Fibroblast of peridontal ligament (primary cell): ENCODE data around the gene MTA1.

Experiments
- DNase-seq: peaks from one replicate; pipeline ENCODE4 v3.0.0-alpha.2; 2010; ENCODE audit errors: extremely low read depth

The MTA1 gene

DNA sequence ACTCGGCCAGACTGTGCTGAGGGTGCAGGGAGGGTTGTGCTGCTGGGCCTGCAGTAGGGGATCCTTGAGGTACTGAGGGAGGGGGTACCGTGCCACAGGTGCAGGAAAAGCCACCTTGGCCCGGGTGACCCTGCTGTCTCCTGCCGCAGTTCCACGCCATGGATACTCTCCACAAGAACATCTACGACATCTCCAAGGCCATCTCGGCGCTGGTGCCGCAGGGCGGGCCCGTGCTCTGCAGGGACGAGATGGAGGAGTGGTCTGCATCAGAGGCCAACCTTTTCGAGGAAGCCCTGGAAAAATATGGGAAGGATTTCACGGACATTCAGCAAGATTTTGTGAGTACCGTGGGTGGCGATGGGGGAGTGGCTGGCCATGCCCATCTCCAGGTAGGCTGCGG is 41.0 kb downstream of the MTA1 start:
- no peak for DNase-seq

DNA sequence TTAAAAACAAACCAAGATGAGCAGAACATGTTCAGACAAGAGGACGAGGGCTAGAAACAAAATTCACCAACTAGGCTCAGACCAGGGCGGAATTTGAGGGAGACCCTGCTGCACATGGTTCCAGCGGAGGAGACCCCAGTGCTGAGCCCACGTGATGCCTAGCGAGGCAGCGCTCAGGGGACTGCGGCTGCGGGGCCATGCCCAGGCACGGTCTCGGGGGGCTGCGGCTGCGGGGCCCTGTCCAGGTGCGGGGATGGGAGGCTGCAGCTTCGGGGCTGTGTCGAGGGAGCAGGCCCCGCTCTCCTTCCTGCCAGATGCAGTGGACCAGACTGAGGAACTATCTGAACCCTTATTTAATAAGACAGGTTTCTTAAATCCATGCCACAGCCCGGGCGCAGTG is 42.3 kb downstream of the MTA1 start:
- no peak for DNase-seq

DNA sequence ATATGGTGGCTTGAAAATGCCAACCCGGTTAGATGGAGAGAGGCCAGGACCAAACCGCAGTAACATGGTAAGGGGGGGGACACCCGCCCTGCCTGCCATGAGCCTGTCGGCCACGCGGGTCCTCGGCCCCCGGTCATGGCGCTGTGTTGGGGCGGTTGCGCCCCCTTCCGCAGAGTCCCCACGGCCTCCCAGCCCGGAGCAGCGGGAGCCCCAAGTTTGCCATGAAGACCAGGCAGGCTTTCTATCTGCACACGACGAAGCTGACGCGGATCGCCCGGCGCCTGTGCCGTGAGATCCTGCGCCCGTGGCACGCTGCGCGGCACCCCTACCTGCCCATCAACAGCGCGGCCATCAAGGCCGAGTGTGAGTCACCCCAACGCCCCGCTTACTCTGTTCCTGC is 44.9 kb downstream of the MTA1 start:
- no peak for DNase-seq

DNA sequence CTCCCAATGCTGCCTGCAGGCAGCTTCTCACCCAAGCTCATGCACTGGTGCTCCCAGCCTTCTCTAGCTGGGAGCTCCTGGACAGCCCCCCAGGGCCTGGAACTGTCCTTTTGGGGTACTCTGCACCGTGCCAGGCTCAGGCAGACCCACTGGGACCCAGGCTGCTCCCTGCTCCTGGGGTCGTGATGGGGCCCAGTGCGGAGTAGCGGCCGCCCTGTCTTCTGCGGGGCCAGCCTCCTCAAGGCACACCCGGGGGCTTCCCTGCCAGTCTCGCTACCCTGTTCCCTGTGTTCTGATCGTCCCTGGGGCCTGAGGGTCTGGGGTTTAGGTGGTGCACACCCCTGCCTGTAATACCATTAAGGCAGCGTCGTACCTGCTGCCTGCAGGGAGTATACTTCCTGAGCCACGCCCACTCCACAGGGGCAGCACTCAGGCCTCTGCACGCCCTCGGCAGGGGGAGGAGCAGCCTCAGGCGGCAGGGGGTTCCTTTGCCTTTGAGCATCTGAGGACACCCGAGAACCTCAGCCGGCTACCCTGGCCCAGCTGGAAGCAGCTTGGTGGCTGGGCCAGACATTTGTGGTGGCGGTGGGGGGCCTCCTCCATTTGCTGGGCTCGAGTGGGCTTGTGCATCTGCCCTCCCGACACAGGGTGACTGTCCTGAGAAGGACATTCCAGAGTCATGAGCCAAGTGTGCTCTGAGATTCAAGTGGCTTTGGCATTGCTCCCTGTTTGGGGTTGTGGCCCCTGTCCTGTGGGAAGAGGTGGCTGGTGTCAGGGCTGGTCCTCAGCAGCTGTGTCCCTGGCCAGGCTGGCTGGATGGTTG is 45.8 kb downstream of the MTA1 start:
- DNase-seq = no peak

DNA sequence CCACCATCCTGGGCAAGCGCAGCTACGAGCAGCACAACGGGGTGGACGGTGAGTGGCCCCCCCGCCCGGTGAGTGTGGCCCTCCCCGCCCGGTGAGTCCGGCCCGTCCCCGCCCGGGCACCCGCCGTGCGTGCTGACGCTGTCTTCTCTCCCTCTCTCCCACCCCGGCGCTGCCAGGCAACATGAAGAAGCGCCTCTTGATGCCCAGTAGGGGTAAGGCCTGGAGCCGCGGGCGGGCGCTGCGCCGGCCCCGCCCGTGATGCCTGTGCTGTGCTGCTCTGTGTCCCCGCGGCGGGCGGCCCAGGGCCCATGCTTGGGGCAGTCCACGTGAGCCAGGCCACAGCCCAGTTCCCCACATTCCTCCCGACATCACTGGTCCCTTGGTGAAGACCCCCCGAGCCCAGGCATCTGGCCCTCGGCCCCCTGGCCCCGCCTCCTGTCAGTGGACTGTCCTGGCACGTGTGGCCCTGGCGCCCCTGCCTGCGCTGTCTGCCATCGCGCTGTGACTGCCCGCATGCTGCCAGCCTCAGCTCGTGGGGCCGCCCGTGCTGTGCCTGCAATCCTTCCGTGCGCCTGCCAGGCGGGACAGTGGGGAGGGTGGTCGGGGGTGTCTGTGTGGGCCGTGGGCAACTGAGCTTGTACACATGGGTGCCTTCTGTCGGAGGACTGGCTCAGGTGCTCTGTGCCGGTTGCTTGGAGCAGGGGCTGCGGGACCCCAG is 47.1 kb downstream of the MTA1 start:
- DNase-seq = no peak

DNA sequence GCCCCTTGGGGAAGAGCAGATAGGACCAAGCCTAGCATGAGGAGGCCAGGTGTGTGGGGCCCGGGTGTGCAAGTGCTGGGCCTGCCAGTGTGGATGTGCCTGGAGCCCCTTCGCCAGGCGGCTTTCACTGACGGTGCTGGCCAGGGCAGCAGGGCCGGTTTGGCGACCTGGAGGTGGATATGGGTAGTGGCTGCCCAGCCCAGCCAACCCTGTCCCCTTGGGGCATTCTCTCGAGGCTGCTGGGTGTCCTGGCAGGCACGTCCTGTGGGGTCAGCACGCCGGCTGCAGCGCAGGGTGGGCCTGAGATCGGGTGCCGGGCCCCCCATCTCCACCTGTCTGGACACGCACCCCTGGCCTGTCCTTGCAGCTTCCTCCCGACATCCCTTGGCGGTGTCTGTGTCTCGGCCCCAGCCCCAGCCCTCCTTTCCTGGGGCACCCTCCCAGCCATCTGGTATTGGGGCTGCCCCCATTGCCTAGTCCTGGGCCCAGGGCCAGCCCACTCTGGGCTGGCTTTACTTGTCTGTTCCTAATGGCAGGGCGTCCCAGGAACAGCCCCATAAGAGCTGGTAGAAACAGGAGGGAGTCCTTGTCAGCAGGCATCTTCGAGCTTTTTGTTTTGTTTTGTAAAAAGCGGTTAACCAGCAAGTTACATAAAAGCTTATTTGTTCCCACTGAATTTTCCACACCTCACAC is 47.8 kb downstream of the MTA1 start:
- no peak for DNase-seq

DNA sequence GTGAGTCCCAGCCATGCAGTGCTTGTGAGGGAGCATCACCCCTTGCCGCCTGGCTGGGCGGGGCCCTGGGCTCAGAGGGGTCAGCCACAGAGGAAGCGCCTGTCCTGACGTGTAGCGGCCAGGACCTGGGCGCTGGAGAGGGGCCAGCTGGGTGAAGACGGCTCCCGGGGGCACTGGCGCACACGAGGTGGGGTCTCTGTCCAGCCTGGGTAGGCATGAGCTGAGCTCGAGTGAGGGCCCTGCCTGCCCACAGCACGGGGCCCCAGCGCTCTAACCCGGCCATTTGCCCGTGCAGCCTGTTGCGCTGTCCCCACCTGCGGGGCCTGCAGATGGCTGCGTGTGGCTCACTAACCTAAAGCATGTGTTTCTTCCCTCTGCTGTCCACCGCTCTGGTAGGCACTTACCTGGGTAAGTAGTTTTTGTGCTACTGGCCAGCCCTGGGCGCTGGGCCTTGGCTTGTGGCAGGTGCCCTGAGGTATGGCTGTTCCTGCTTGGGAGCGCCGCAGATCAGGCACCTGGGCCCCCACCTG is 48.4 kb downstream of the MTA1 start:
- DNase-seq = no peak

DNA sequence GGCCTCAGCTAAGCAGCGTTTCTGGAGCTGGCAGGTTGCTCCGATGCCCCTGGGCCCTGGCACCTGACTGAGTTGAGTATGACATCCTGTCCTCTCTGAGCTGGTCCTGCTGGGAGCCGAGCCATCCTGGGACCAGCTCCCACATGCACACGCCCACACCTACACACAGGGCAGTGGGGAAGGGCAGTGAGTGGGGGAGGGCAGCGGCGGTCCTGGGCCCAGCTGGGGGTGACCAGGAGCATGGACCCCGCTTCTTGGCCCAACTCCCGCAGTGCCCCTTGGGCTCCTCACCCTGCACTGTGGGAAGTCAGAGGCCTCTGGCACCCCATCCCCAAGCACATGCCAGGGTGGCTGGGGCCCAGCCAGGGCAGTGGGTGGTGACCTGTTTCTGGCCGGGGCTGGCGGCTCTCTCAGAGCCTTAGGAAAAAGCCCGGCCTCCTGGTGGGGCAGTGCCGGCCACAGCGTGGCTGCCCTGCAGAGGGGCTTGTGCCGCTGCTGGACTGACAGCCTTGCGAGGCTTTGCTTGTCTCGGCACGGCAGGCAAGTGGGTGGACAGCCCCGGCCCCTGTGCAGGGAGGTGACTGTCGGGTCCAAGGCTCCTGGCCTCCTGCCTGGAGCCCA is 49.1 kb downstream of the MTA1 start:
- DNase-seq = no peak

DNA sequence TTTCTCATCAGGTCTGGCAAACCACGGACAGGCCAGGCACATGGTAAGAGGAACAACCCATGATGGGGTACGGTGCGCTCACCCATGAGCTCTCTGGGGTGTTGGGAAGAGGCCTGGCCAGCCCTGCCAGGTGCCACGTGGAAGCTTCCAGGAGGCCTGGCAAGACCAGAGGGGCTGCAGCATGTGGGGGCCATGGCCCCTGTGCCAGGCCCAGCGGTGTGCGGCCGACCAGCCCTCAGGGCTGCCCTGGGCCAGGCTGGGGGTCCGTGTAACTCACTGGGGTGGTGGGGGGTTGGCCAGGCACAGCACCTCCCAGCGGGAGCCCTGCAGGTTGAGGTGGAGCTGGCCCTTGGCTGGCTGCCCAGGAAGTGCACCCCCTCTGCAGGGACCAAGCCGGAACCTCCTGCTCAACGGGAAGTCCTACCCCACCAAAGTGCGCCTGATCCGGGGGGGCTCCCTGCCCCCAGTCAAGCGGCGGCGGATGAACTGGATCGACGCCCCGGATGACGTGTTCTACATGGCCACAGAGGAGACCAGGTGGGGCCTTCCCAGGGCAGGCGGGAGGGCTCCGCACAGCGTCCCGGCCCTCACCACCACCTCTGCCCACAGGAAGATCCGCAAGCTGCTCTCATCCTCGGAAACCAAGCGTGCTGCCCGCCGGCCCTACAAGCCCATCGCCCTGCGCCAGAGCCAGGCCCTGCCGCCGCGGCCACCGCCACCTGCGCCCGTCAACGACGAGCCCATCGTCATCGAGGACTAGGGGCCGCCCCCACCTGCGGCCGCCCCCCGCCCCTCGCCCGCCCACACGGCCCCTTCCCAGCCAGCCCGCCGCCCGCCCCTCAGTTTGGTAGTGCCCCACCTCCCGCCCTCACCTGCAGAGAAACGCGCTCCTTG is 50.1 kb downstream of the MTA1 start:
- DNase-seq = no peak

DNA sequence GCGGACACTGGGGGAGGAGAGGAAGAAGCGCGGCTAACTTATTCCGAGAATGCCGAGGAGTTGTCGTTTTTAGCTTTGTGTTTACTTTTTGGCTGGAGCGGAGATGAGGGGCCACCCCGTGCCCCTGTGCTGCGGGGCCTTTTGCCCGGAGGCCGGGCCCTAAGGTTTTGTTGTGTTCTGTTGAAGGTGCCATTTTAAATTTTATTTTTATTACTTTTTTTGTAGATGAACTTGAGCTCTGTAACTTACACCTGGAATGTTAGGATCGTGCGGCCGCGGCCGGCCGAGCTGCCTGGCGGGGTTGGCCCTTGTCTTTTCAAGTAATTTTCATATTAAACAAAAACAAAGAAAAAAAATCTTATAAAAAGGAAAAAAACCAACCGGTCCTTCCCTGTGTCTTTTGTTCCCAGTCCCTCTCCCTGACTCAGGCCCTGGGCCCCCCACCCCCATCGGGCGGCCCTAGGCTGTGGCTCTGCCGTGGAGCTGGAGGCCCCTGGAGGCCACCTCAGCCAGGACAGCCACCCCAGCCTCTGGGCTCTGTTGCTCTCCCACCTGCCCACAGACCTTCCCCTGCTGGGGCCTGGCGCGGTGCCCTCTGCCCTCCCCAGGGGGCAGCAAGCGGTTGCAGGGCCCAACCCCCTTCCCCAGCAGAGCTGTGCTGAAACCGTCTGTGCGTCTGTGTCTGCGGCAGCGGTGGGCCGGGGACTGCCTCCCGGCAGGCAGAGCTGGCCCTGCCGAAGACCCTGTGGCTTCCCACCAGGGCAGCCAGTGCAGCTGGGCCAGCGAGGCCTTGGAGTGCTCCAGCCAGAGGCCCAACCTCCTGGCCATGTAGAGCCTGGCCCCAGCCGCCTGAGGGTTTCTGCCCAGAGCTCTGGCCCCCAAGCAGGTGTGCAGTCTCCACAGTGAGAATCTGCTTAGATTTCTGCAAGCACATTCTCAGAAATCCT is 51.0 kb downstream of the MTA1 start:
- no peak for DNase-seq

DNA sequence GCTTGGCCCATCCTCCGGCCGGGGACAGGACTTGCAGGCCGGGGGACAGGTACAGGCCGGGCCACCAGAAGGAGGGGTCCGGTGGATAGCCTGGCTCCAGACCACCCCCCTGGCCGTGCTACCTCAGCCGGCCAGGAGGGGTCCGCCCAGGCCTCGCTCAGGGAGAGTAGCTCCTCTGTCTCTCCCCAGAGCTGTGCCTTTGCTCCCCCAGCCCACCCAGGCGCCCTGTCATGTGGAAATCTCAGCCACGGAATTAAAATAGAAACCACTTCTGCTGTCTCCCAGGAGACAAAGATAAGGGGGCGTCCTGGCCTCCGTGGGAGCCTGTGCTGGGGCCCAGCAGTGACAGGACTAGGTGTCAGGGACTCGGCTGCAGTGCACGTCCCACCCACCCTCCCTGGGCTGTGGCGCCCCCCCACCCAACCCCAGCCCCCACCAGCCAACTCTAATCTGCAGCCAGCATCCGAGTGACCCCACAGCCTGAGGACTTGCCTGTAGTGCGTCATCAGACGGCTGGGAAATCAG is 51.7 kb downstream of the MTA1 start:
- DNase-seq = no peak

DNA sequence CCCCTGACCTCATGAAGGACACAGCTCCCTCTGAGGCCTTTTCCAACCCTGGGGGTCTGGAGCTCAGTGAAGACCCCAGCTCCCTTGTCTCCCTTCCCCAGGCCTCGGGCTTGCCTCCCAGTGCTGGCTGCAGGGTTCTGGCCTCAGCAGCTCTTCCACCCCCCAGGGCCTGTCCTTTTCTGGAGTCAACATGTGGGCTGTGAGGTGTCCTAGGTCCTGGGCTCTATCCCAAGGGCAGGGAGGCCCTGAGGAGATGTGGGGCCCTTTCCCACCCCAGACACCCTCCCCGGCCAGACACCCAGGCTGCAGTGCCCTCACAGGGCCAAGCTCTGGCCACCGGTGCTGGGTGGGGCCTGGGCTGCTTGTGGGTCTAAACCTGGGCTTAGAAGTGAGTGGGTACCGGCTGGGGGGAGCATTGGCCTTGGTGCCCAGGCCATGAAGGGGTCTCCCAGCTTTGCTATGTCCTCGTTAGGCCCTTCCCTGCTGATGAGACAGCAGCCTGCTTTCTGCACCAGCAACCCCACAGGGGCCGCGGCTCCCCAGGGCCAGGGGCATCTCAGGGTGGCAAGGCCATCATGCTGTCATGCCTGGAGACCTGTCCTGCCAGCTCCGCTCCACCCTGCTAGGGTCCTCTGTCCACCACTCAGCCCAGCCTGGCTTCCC is 52.3 kb downstream of the MTA1 start:
- no peak for DNase-seq

DNA sequence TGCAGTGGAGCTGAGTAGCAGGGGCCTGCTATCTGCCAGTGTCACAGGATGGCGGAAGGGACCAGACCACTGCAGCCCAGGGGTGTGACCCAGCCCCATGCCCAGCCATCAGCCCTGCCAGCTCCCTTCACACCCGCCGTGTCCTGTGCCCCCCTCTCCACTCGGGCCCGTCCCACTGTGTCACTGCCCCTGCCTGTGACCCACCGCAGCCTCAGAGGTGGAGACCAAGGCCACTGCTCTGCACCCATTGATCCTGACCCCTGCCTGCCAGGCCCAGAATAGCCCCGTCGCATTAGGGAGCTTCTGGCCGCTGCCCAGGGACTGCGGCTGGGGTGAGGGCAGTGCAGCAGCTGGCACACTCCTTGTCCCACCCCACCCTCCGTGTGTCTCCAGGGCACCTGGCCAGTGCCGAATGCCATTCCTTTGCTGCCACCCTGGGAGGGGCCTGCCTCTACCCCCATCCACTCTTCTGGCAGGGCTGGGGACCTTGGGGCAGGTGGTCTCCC is 52.9 kb downstream of the MTA1 start:
- no peak for DNase-seq

DNA sequence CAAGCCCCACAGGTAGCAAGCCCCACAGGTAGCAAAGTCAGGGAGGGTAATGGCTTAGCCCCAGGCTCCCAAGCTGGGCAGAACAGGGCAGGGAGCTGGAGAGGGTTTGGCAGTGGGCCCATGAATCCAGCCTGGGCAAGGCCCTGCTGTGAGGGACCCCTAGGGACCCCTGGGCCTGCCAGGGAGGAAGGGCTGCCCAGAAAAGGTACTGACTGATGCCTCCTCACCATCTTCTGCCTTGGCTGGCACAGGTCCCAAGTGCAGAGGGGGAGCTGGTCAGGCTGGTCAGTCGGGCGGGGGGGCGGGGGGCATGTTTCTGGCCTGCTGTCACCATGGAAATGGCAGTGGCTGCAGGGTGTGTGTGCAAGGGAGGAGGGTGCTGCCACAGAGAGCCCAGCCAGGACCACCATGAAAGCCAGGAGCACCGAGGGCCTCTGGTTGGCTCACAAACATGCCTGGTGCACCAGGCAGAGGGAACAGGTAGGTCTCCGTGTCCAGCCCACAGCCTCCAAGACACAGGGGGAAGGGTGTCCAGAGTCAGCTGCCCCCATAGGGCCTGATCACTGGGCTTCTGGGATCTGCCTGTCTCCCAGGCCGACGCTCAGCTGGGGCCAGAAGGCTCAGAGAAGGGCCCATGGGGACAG is 53.5 kb downstream of the MTA1 start:
- no peak for DNase-seq

DNA sequence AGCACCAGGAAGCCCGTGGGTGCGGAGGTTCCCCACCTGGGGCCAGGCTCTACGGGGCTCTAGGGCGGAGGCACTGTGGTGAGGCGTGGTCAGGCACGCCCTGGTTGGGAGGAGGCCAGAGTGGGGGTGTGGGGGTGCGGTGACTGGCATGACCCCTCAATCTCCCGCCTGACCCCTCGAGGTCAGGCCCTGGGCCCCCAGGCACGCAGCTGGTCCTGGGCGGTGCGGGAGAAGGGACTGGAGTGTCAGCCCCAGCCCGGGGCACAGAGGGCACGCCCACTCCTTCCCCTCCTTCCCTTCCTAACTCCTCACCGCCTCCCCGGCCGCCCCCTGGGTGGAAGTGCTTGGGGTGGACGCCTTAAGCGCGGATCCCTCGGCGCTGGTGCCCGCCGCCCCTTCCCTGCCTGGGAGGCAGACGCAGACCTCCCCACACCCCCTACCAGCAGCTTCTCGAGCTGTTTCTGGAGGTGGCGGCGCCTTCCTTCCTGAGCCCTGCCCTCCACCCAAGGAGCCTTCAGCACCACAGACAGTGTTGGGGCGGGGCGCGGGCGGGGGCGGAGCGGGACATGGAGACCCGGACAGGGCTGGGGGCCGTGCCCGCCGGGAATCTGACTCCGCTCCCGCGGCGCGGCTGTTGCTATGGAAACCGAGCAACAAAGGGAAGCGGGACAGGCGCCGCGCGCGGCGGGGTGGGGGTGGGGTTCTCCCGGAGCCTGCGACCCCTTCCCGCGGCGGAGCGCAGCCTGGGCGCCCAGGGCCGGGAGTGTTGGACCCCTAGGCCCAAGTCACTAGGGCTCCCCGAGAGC is 54.3 kb downstream of the MTA1 start:
- DNase-seq = peak; percentile 44

DNA sequence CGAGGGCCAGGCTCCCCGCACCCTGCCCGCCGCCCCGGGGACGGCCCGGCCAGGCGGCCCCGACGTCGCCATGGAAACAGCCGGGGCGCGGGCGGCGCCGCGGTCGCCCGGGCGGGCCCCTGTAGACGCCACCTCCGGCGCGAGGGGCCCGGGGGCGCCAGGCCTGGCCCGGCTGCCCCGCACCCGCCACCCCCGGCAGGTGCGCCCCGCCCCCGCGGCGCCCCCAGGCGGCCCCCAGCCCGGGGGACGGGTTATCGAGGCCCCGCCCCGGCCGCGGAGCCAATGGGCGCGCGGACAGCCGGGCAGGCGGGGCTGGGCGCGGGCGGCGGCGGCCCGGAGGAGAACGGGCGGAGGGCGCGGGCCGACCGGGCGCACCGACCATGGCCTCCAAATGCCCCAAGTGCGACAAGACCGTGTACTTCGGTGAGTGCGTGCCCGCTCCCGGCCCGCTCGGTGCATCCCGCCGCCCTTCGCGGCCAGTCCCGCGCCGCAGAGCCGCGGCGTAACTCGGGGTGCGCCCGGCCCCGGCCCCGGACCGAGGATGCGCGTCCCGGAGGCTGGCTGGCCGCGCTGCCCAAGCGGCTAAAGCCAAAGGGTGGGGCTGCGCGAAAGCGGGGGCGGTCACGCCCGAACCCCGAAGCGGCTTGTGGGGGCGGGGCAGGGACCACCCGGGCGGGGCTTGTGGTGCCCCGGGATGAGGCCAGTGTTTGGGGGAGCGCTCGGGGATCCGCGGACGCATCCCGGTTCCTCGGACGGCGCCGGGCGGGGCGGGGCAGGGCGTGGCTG is 55.0 kb downstream of the MTA1 start, which contains the start of gene CRIP2:
Gene CRIP2 (plus strand): TSS at position 339 of the 786 bp plus-strand sequence. CDS start 42 bp downstream, at position 381.
- DNase-seq = no peak
